Measurements from ENCODE around the gene HSPA12B. TPM values are rescaled to one million over a fixed set of nuclear protein-coding genes. Genes with fewer than 3 reads are reported as not detected.

Gene HSPA12B
- total and polyA plus RNA-seq, 2 of the 8 experiments (the other 6 are each of a cell fraction or from before 2014, with no cell fraction given) = 2.2 to 4.3 TPM

GRCh38 chr20:3714092-3714491 lies 18.4 kb upstream of the HSPA12B start (continued):
- TF ChIP-seq CHD7 (IDR thresholded peaks at IDR 0.05; ENCODE audit: insufficient replicate concordance, low read length) (no peak), BCL11A (IDR thresholded peaks at IDR 0.05; ENCODE audit: low read depth in 2 of 2, low read length in 2 of 2) (no peak), JUN (IDR thresholded peaks at IDR 0.05; ENCODE audit: low read depth, low read length) (no peak), RFX5 (IDR thresholded peaks at IDR 0.05; ENCODE audit: borderline replicate concordance, low read depth, low read length) (no peak), HDAC2 (IDR thresholded peaks at IDR 0.05; ENCODE audit: borderline replicate concordance in 1 of 2, low read depth in 2 of 2, low read length in 2 of 2) (no peak), SUZ12 (IDR thresholded peaks at IDR 0.05; ENCODE audit: low read length) (no peak), RNF2 (IDR thresholded peaks at IDR 0.05; ENCODE audit: borderline replicate concordance, low read depth, low read length, missing control alignments, poor library complexity, severe bottlenecking) (no peak), FOSL1 (IDR thresholded peaks at IDR 0.05; ENCODE audit: insufficient read depth, low read depth, low read length) (no peak), SAP30 (IDR thresholded peaks at IDR 0.05; ENCODE audit: insufficient read depth, insufficient replicate concordance, low read length) (no peak), KDM4A (IDR thresholded peaks at IDR 0.05; ENCODE audit: low read depth, low read length, severe bottlenecking) (no peak)

Data from H1 (cell line).